Stimulated activated CD8-positive, alpha-beta memory T cell treated with anti-CD3 and anti-CD28 coated beads, Interleukin-2, amount 100 ng/mL, for 1 hour (primary cell): Measurements from ENCODE around the gene TOGARAM1.
"Not testable (repeated sequence)": the region's sequence is repeated elsewhere in the genome, so short reads cannot be mapped to it uniquely, and the experiment has no call there.

ENCODE experiments used
- DNase-seq, 2 donors: peaks; one replicate each; pipeline ENCODE4 v3.0.0-alpha.2; 2020; ENCODE audit warnings: low read depth in 2 of 2

The TOGARAM1 gene

DNA sequence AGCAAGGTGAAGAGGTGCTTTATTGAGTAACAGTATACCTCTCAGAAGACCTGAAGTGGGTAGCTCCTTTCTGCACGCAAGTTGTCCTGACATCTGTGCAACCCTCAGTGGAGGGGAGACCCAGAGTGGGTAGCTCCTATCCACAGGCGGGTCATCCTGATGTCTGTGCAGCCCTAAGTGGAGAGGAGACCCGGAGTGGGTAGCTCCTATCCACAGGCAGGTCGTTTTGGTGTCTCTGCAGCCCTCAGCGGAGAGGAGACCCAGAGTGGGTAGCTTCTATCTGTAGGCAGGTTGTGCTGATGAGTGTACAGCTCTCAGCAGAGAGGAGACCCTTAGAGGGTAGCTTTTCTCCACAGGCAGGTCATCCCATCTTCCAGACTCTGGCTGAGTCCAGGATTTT lies 76.9 kb downstream of the TOGARAM1 start:
- no peak for DNase-seq

- no peak for DNase-seq
Measured at GRCh38 chr14:45039390-45039789, 77.4 kb downstream of the TOGARAM1 start.

- no peak for DNase-seq
Measured at GRCh38 chr14:45041641-45042040, 79.7 kb downstream of the TOGARAM1 start.

- DNase-seq: no peak
Measured at GRCh38 chr14:45044638-45045037, 82.6 kb downstream of the TOGARAM1 start.

GRCh38 chr14:45048385-45048784 lies 86.4 kb downstream of the TOGARAM1 start:
- DNase-seq: no peak

DNA sequence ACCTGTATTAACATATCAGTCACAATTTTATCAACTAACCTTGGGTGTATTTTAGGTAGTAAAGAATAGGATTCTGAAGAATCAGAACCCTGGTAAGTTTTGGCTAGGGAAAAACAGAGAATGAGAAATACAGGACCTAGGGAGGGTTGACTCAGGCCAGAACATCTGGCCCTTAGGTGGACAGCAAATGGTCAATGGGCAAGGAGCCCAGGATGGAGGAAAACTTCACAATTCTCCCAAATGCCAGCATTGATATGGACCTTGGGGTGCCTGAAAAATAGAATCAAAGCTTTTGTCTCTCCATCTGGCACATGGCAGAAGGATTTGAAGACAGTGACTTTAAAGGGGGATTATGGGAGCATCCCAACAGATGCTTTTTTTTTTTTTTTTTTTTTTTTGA lies 89.2 kb downstream of the TOGARAM1 start:
- no peak for DNase-seq

DNA sequence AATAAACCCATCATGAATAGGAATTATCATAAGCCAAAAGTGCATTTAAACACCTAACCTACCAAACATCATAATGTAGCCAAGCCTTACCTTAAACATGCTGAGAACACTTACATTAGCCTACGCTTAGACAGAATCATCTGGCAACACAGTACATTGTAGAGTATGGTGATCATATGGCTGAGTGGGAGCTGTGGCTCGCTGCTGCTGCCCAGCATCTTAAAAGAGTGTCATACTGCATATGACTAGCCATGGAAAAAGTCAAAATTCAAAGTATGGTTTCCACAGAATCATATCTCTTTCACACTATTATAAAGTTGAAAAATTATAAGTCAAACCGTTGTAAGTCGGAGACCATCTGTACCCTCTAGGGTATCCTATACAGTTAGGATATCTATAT lies 89.9 kb downstream of the TOGARAM1 start:
- DNase-seq: no peak

DNA sequence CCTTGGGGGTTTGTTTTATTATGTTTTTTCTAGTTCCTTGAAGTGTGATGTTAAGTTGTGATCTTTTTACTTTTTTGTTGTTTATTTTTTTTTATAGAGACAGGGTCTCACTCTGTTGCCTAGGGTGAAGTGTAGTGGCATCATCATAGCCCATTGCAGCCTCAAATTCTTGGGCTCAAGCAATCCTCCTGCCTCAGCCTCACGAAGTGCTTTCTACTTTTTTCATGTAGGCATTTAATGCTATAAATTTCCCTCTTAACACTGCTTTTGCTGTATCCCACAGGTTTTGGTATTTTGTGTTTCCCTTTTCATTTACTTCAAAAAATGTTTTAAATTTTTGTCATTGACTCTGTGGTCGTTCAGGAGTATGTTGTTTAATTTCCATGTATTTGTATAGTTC lies 95.4 kb downstream of the TOGARAM1 start:
- no peak for DNase-seq

- no peak for DNase-seq
Measured at GRCh38 chr14:45057881-45058364, 95.9 kb downstream of the TOGARAM1 start.

GRCh38 chr14:45060551-45060950 lies 98.6 kb downstream of the TOGARAM1 start:
- no peak for DNase-seq

GRCh38 chr14:45065540-45065939 lies 103.5 kb downstream of the TOGARAM1 start:
- DNase-seq: no peak

DNA sequence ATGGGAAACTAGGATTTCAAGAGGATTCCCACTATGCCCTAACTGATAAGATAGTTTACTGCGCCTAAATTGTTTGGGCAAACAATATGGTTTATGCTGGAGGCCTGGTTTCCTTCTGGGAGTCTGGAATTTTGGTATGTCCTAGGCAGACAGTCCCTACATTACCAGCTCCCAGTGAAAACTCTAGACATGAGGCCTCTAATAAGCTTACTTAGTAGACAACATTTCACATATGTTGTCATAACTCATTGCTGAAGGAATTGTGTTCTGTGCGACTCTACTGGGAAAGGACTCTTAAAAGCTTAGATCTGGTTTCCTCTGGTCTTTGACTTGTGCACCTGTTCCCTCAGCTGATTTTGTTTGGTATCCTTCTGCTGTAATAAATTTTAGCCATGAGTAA lies 104.0 kb downstream of the TOGARAM1 start:
- no peak for DNase-seq

- no peak for DNase-seq
Measured at GRCh38 chr14:45066667-45067066, 104.7 kb downstream of the TOGARAM1 start.

GRCh38 chr14:45068396-45068795 lies 106.4 kb downstream of the TOGARAM1 start:
- DNase-seq: no peak

DNA sequence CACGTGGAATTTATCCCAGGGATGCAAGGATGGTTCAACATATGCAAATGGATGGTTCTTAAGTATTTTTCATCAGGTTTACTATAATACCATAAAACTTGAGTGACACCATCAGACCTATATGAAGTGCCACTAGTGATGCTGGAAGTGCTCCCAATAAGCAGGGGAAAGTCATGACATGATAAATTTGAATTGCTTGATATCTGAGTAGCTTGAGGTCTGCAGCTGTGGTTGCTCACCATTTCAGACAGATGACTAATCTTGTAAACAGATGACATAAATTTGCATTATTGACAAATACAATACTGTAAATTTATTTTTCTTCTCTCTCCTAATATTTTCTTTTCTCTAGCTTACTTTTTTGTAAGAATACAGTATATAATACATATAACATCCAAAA lies 108.2 kb downstream of the TOGARAM1 start:
- DNase-seq: no peak

- DNase-seq: no peak
Measured at GRCh38 chr14:45072126-45072525, 110.1 kb downstream of the TOGARAM1 start.

DNA sequence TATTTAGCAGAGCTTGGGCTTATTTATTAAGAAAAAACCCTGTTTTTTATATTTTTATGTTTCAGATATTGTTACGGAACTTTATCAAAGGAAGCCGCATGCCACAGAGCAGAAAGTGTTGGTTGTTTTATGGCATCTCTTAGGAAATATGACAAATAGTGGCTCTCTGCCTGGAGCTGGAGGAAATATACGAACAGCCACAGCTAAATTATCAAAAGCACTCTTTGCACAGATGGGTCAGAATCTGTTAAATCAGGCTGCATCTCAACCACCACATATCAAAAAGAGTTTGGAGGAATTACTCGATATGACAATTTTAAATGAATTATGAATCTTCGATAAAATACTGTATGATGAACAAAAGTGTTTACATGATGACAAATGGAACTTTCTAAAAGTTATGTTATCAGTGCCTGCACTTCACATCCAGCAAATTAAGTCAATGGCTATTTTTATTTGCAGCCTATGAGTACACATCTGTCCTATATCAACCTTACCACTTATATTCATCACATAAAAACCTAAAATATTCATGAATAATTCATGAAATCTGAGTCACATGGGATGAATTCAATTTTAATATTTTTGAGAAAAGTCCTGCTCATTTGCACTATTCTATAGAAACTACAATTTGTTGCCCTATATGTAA lies 111.4 kb downstream of the TOGARAM1 start:
- DNase-seq: no peak

DNA sequence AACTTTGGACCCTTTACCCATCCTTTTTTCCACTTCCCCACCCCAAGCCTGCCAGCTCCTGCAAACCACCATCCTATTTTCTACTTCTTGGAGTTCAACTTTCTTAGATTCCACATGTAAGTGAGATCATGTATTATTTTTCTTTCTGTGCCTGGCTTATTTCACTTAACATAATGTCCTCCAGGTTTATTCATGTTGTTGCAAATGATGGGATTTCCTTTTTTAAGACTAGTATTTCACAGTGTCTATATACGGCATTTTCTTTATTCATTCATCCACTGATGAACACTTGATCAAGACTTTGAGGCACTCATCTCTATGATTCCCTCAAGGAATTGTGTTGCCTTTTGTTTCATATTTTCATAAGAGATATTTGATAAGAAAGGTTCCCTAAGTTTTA lies 116.3 kb downstream of the TOGARAM1 start:
- no peak for DNase-seq

DNA sequence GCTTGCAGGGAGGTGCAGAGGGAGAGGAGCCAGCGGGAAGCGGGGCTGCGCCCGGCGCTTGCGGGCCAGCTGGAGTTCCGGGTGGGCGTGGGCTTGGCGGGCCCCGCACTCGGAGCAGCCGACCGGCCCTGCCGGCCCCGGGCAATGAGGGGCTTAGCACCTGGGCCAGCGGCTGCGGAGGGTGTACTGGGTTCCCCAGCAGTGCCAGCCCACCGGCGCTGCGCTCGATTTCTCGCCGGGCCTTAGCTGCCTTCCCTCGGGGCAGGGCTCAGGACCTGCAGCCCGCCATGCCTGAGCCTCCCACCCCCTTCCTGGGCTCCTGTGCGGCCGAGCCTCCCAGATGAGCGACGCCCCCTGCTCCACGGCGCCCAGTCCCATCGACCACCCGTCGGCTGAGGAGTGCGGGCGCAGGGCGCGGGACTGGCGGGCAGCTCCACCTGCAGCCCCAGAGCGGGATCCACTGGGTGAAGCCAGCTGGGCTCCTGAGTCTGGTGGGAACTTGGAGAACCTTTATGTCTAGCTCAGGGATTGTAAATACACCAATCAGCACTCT lies 118.5 kb downstream of the TOGARAM1 start:
- not testable (repeated sequence) for DNase-seq

DNA sequence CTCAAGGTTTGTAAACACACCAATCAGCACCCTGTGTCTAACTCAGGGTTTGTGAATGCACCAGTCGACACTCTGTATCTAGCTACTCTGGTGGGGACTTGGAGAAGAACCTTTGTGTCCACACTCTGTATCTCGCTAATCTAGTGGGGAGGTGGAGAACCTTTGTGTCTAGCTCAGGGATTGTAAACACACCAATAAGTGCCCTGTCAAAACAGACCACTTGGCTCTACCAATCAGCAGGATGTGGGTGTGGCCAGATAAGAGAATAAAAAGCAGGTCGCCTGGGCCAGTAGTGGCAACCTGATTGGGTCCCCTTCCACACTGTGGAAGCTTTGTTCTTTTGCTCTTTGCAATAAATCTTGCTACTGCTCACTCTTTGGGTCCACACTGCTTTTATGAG lies 119.1 kb downstream of the TOGARAM1 start:
- DNase-seq: not testable (repeated sequence)

GRCh38 chr14:45082420-45082819 lies 120.4 kb downstream of the TOGARAM1 start:
- DNase-seq: no peak

DNA sequence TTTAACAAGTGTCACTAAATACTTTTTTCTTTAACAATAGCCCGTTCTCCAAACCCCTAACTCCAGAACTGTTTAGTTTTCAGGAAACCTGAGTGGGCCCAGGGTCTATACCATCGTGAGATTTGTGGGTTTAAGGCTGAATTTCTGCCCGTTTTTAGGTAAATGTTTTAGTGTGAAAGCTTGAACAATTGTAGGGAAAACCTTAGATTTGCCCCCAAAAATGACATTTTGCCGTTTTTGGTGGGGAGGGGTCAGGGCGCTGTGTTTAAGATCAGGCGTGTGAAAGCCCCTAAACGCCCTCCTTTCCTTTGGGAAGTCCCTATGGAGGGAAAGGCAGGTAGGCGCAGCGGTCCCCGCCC lies 121.6 kb downstream of the TOGARAM1 start:
- no peak for DNase-seq

DNA sequence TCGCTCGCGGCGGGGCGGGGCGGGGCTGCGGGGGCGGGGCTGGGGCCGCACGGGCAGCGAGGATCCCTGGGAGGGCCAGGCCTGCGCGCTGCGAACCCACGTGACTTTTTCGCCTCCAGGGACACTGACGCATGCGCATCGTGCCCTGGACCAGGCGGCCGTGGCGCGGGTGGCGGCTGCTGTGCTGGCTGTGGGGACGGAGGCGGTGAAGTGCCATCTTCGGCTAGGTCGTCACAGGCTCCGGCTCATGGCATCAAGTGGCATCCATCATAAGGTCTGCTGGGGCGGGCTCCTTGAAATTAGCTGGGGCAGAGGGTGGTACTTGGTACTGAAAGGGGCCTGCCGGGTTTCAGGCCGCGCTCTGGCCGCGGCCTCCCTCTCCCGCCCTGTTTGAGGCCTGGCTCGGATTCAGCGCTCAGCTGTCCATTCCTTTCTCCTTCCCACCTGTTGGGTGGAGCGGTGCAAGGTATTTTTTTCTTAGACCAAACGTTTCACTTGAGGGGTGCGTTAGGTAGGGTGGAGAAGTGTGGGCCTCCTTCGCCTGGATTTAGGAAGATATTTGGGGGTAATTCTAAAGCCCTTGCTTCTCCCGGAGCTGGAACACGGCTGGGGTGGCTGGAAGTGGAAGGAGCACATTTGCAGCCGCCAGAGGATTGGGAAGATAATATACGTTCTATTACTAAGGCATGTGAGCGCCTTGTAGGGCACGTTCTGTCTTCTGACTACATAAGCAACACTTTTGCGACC lies 122.2 kb downstream of the TOGARAM1 start, which contains the start of gene PRPF39:
TSS of gene PRPF39 (plus strand) at position 141 of the 747 bp plus-strand sequence. CDS start 11,124 bp downstream, outside the sequence.
- DNase-seq: peak; percentile 88 to 93
